H1 (cell line): Measurements from ENCODE around the gene BAZ1B. TPM values are rescaled to one million over a fixed set of nuclear protein-coding genes. Genes with fewer than 3 reads are reported as not detected.
"Not testable (repeated sequence)": the region's sequence is repeated elsewhere in the genome, so short reads cannot be mapped to it uniquely, and the experiment has no call there.

Experiments
- CTCF ChIA-PET: fragments of 300-600 bp; sonication (Branson Sonifier 250); formaldehyde crosslinking; loops from one replicate; lab custom pipeline; 2021; ENCODE audit not compliant: partially characterized antibody; lab: Charles Lee
- POLR2A ChIA-PET: fragments of 300-600 bp; sonication (Branson Sonifier 250); formaldehyde crosslinking; loops from one replicate; lab custom pipeline; 2021; ENCODE audit warnings: inconsistent platforms; ENCODE audit not compliant: partially characterized antibody; lab: Charles Lee
- DNase-seq, 2 experiments: peaks; one replicate each; pipeline versions ENCODE4 v3.0.0 to v3.0.0-alpha.2; 2010 to 2022; ENCODE audit warnings: low spot score in 2 of 2, low read depth in 1 of 2, mixed read lengths in 1 of 2
- FAIRE-seq: peaks from 2 replicates; lab custom pipeline; 2011; peaks lifted over from hg19 to GRCh38; lab: Jason Lieb, UNC
- H2AFZ ChIP-seq: 2 replicates; pipeline ENCODE4 v1.8.1; 2012; ENCODE audit warnings: low read length, inconsistent platforms
- H2AK5ac ChIP-seq: 2 replicates; pipeline ENCODE4 v1.6.1; 2013; ENCODE audit warnings: low read depth, low read length
- H2BK120ac ChIP-seq: replicated peaks from 2 replicates; pipeline ENCODE3; 2013; ENCODE audit warnings: low read depth, low read length, inconsistent platforms
- H2BK12ac ChIP-seq: 2 replicates; pipeline ENCODE4 v1.6.1; 2013; ENCODE audit warnings: low read depth, low read length
- H2BK15ac ChIP-seq: 2 replicates; pipeline ENCODE4 v1.6.1; 2013; ENCODE audit warnings: low read length
- H2BK20ac ChIP-seq: 2 replicates; pipeline ENCODE4 v1.6.1; 2013; ENCODE audit warnings: low read length
- H2BK5ac ChIP-seq: 2 replicates; pipeline ENCODE4 v1.6.1; 2013; ENCODE audit warnings: low read depth, low read length
- H3K14ac ChIP-seq: 2 replicates; pipeline ENCODE4 v1.6.1; 2013; ENCODE audit warnings: inconsistent platforms; ENCODE audit not compliant: insufficient read length
- H3K18ac ChIP-seq: 2 replicates; pipeline ENCODE4 v1.6.1; 2013; ENCODE audit warnings: low read length; ENCODE audit errors: extremely low read depth
- H3K23ac ChIP-seq: 2 replicates; pipeline ENCODE4 v1.6.1; 2013; ENCODE audit warnings: inconsistent platforms; ENCODE audit not compliant: insufficient read length
- H3K23me2 ChIP-seq: 2 replicates; pipeline ENCODE4 v1.6.1; 2013; ENCODE audit warnings: low read depth, low read length
- H3K27ac ChIP-seq: 2 replicates; pipeline ENCODE4 v1.6.1; 2011; ENCODE audit warnings: low read depth, low read length, inconsistent platforms
- H3K27me3 ChIP-seq, 4 experiments: replicated peaks in 1 of 4; 1 replicate in 1 of 4; 2 replicates in 3 of 4; pipeline versions ENCODE4 v1.6.1 to v1.8.1; 2011 to 2013; ENCODE audit warnings: low read length in 3 of 4, mild to moderate bottlenecking in 3 of 4, inconsistent platforms in 2 of 4, mixed read lengths in 2 of 4, moderate library complexity in 1 of 4; ENCODE audit not compliant: control insufficient read depth in 3 of 4, insufficient read depth in 3 of 4; ENCODE audit errors: extremely low read depth in 1 of 4
- H3K36me3 ChIP-seq, 4 experiments: 2 replicates each; pipeline versions ENCODE4 v1.6.1 to v1.8.1; 2011 to 2013; ENCODE audit warnings: mild to moderate bottlenecking in 4 of 4, low read length in 3 of 4, moderate library complexity in 2 of 4, control low read depth in 1 of 4, inconsistent platforms in 1 of 4; ENCODE audit not compliant: insufficient read depth in 4 of 4, control insufficient read depth in 2 of 4
- H3K4ac ChIP-seq: replicated peaks from 2 replicates; pipeline ENCODE3; 2013; ENCODE audit warnings: low read length, low read depth, mixed read lengths, inconsistent platforms; ENCODE audit not compliant: insufficient read length
- H3K4me1 ChIP-seq, 4 experiments: replicated peaks in 1 of 4; 1 replicate in 1 of 4; 2 replicates in 3 of 4; pipeline versions ENCODE4 v1.6.1 to v1.8.1; 2011 to 2013; ENCODE audit warnings: low read length in 3 of 4, inconsistent platforms in 2 of 4, mixed read lengths in 1 of 4; ENCODE audit not compliant: insufficient read depth in 4 of 4, control insufficient read depth in 3 of 4
- H3K4me2 ChIP-seq, 2 experiments: 2 replicates each; pipeline versions ENCODE4 v1.6.1 to v1.8.1; 2011 to 2013; ENCODE audit warnings: low read depth in 2 of 2, low read length in 2 of 2, control low read depth in 1 of 2, inconsistent platforms in 1 of 2, mild to moderate bottlenecking in 1 of 2; ENCODE audit not compliant: insufficient read depth in 1 of 2
- H3K4me3 ChIP-seq, 4 experiments: fragments of 200-600, 300-600 bp in 1 of 4; sonication (generic), shearing (Covaris generic), sonication (Bioruptor Twin) in 1 of 4; 2 replicates each; pipeline versions ENCODE4 v1.5.1 to v1.8.1; 2011 to 2016; ENCODE audit warnings: low read length in 4 of 4, low read depth in 3 of 4, control low read depth in 2 of 4, inconsistent platforms in 2 of 4, mild to moderate bottlenecking in 2 of 4, mixed read lengths in 1 of 4, moderate library complexity in 1 of 4; ENCODE audit not compliant: insufficient read depth in 2 of 4; ENCODE audit errors: extremely low read depth in 1 of 4
- H3K56ac ChIP-seq: replicated peaks from 2 replicates; pipeline ENCODE3; 2013; ENCODE audit warnings: low read depth, mild to moderate bottlenecking, mixed read lengths, low read length, inconsistent platforms; ENCODE audit not compliant: insufficient read length
- H3K79me1 ChIP-seq: 2 replicates; pipeline ENCODE4 v1.6.1; 2013; ENCODE audit warnings: low read depth, low read length, control low read depth
- H3K79me2 ChIP-seq, 2 experiments: 2 replicates each; pipeline versions ENCODE4 v1.6.1 to v1.8.1; 2012 to 2013; ENCODE audit warnings: low read length in 2 of 2, mild to moderate bottlenecking in 2 of 2, inconsistent platforms in 1 of 2; ENCODE audit not compliant: insufficient read depth in 2 of 2, control insufficient read depth in 1 of 2
- H3K9ac ChIP-seq, 4 experiments: replicated peaks in 1 of 4; 1 replicate in 1 of 4; 2 replicates in 3 of 4; pipeline versions ENCODE4 v1.6.1 to v1.8.1; 2011 to 2013; ENCODE audit warnings: low read depth in 3 of 4, low read length in 3 of 4, control low read depth in 2 of 4, mild to moderate bottlenecking in 2 of 4, moderate library complexity in 2 of 4, inconsistent platforms in 1 of 4; ENCODE audit errors: extremely low read depth in 1 of 4
- H3K9me3 ChIP-seq, 2 experiments: 2 replicates each; pipeline versions ENCODE4 v1.6.1 to v1.8.1; 2012 to 2013; ENCODE audit warnings: mild to moderate bottlenecking in 2 of 2, moderate library complexity in 2 of 2, control low read depth in 1 of 2, inconsistent platforms in 1 of 2, low read depth in 1 of 2, low read length in 1 of 2, mixed read lengths in 1 of 2; ENCODE audit not compliant: insufficient read depth in 2 of 2
- H4K20me1 ChIP-seq, 2 experiments: replicated peaks in 1 of 2; 2 replicates each; pipeline versions ENCODE3 to v1.8.1; 2011 to 2013; ENCODE audit warnings: inconsistent platforms in 2 of 2, low read length in 2 of 2, mild to moderate bottlenecking in 1 of 2; ENCODE audit not compliant: insufficient read depth in 2 of 2, control insufficient read depth in 1 of 2
- H4K5ac ChIP-seq: 2 replicates; pipeline ENCODE4 v1.6.1; 2013; ENCODE audit warnings: low read length, low read depth, mixed read lengths, inconsistent platforms; ENCODE audit not compliant: insufficient read length
- H4K8ac ChIP-seq: 2 replicates; pipeline ENCODE4 v1.8.0; 2013; ENCODE audit warnings: mild to moderate bottlenecking, moderate library complexity, low read length, inconsistent platforms; ENCODE audit not compliant: insufficient read depth; ENCODE audit errors: extremely low read depth
- H4K91ac ChIP-seq: replicated peaks from 2 replicates; pipeline ENCODE3; 2013; ENCODE audit warnings: low read length, mixed read lengths, inconsistent platforms; ENCODE audit not compliant: insufficient read length
- WGBS, 2 experiments: shearing (Covaris generic) in 1 of 2; methylation state at CpG; one replicate each; pipeline versions ENCODE4 v1.1.6 to v1.1.7; 2013 to 2015; ENCODE audit warnings: low lambda C conversion rate in 2 of 2, mixed read lengths in 2 of 2, inconsistent platforms in 1 of 2, low coverage in 1 of 2, missing lambda C conversion rate in 1 of 2; ENCODE audit not compliant: insufficient replicate concordance in 2 of 2, insufficient coverage in 1 of 2, insufficient read length in 1 of 2; ENCODE audit errors: extremely low coverage in 1 of 2, missing lambda C conversion rate in 1 of 2; 5-methylcytosine and 5-hydroxymethylcytosine counted together
- polyA plus RNA-seq, 7 experiments: library from polyadenylated mRNA; depleted of rRNA in 3 of 7; stranded (reverse) in 5 of 7; unstranded in 2 of 7; fragments of >200 nt in 5 of 7; fragments of 200-250 nt in 2 of 7; gene quantifications; 1 replicate in 5 of 7; 2 replicates in 1 of 7; 4 replicates in 1 of 7; pipeline versions ENCODE4 v1.2.1 to v1.2.3, GENCODE V29; 2011 to 2013; ENCODE audit warnings: missing spikeins in 2 of 7, mixed read lengths in 2 of 7
- total RNA-seq: library from RNA; stranded (reverse); fragmentation: NEBNext Ultra II Directional; extraction: Animal tissue kit (Norgen Biotek cat#: 25700); gene quantifications from 2 replicates; pipeline ENCODE4 v1.2.1, GENCODE V29; 2021

The BAZ1B gene
- total and polyA plus RNA-seq, 2 of the 8 experiments (the other 6 are each of a cell fraction or from before 2014, with no cell fraction given) = 21.0 to 86.8 TPM

DNA sequence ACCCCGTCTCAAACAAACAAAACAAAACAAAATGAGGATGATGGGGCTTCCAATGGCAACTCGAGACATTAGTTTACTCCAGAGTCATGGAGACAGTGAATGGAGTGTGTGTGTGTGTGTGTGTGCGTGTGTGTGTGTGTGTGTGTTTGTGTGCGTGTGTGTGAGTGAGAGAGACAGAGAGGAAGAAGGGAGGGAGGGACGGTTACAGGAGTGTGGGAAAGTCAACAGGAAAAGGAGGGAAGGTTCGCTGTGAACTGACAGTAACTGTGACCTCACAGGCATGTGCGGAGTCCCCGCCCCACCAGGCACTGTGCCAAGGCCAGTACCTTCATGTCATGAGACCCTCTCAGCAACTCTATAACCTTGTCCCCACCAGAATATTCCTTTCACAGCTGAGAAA is 102.1 kb downstream of the BAZ1B start:
- H4K5ac ChIP-seq, DNase-seq, H3K4me3 ChIP-seq, H4K8ac ChIP-seq, H3K4me1 ChIP-seq, H3K36me3 ChIP-seq, H3K9ac ChIP-seq, H2BK120ac ChIP-seq, H3K4me2 ChIP-seq, H3K79me1 ChIP-seq, H3K56ac ChIP-seq, H3K23ac ChIP-seq, H2AK5ac ChIP-seq, H3K23me2 ChIP-seq, H3K14ac ChIP-seq, H3K4ac ChIP-seq, H3K27ac ChIP-seq, H2BK12ac ChIP-seq, FAIRE-seq, POLR2A ChIA-PET, H4K20me1 ChIP-seq, H4K91ac ChIP-seq, H3K79me2 ChIP-seq, CTCF ChIA-PET, H3K18ac ChIP-seq, H2BK15ac ChIP-seq, H3K27me3 ChIP-seq, H3K9me3 ChIP-seq, H2BK5ac ChIP-seq, H2BK20ac ChIP-seq: not testable (repeated sequence)
- WGBS, 2 experiments = 69% methylated on average over 8 of the region's 8 CpGs; no CpG with 5 or more reads in 1 of the 2 experiments
- H2AFZ ChIP-seq = peak overlapping the region; percentile 32; the same call in 1 of the 2 replicates
